Activated B cell treated with CpG ODN at 0.5 μM for 24 hours (primary cell): Measurements from ENCODE around the gene GJC2. TPM values are rescaled to one million over a fixed set of nuclear protein-coding genes. Genes with fewer than 3 reads are reported as not detected.

Source experiments
- ATAC-seq: fragments of 200-7000 bp; cut with Tn5 transposase; one replicate; pipeline ENCODE4 v1.10.0; 2021; ENCODE audit warnings: low read depth, mild to moderate bottlenecking, moderate library complexity
- CTCF ChIA-PET: fragments of 350-600 bp; sonication (Branson Sonifier 250); formaldehyde crosslinking; loops from one replicate; lab custom pipeline; 2021; ENCODE audit warnings: antibody characterized with exemption; lab: Charles Lee
- POLR2A ChIA-PET: fragments of 350-600 bp; sonication (Branson Sonifier 250); formaldehyde crosslinking; loops from one replicate; lab custom pipeline; 2021; ENCODE audit warnings: antibody characterized with exemption; lab: Charles Lee
- DNase-seq: peaks from one replicate; pipeline ENCODE4 v3.0.0; 2022
- H3K27ac Mint-ChIP-seq: one replicate; pipeline ENCODE4 v1.8.0; 2020; ENCODE audit warnings: mixed read lengths
- H3K27me3 Mint-ChIP-seq: one replicate; pipeline ENCODE4 v1.8.0; 2021; ENCODE audit warnings: mixed read lengths
- H3K36me3 Mint-ChIP-seq: one replicate; pipeline ENCODE4 v1.8.0; 2021; ENCODE audit warnings: low read depth, mixed read lengths
- H3K4me1 Mint-ChIP-seq: one replicate; pipeline ENCODE4 v1.8.0; 2021; ENCODE audit warnings: mixed read lengths
- H3K4me3 Mint-ChIP-seq: one replicate; pipeline ENCODE4 v1.8.0; 2020; ENCODE audit warnings: mild to moderate bottlenecking, mixed read lengths
- H3K9me3 Mint-ChIP-seq: one replicate; pipeline ENCODE4 v1.8.0; 2020; ENCODE audit warnings: mixed read lengths
- CTCF ChIP-seq: fragments of 200-600 bp; IDR thresholded peaks from one replicate; pipeline ENCODE4 v1.8.0; 2022; ENCODE audit warnings: antibody characterized with exemption, mild to moderate bottlenecking
- intact Hi-C: fragments of 100-400 bp; cut with micrococcal nuclease; formaldehyde crosslinking; loops from one replicate; pipeline ENCODE4 v1.15.1; 2024
- total RNA-seq: library from RNA; stranded (reverse); gene quantifications from 2 replicates; pipeline ENCODE4 v1.2.3, GENCODE V29; 2022

GJC2 gene
- total RNA-seq, 1 donor from 2014 or later, result 0.35 TPM

DNA sequence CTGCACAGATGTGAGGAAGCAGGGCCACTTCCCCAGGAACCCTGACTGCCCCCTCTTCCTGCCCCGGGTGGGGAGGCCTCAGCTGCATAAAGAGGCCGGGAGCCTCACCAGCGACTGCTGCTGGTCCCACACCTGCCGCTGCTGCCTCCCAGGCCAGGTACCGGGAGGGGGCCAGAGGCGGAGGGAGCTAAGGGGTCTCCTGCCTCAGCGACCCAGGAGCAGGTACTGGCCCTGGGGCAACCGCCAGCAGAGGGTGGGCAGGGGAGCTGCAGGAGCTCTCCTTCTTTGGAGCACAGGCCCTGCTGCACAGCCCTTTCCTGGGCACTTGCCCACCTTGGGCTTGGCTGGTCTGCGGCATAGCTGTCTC lies 6.8 kb downstream of the GJC2 start:
- no peak for ATAC-seq
- H3K27me3 Mint-ChIP-seq, result no peaks in the 10 kb centered on the region
- DNase-seq, result no peak
- no peak overlapping the region for H3K4me3 Mint-ChIP-seq
- ChIA-PET CTCF (no interaction called here), POLR2A (no interaction called here)
- intact Hi-C loops, result no loop called here
- no peaks in the 10 kb centered on the region for H3K36me3 Mint-ChIP-seq
- no peaks in the 10 kb centered on the region for H3K9me3 Mint-ChIP-seq
- no peak overlapping the region for H3K27ac Mint-ChIP-seq
- H3K4me1 Mint-ChIP-seq, result peaks cover 2% of the 10 kb centered on the region
- no peak for TF ChIP-seq CTCF

DNA sequence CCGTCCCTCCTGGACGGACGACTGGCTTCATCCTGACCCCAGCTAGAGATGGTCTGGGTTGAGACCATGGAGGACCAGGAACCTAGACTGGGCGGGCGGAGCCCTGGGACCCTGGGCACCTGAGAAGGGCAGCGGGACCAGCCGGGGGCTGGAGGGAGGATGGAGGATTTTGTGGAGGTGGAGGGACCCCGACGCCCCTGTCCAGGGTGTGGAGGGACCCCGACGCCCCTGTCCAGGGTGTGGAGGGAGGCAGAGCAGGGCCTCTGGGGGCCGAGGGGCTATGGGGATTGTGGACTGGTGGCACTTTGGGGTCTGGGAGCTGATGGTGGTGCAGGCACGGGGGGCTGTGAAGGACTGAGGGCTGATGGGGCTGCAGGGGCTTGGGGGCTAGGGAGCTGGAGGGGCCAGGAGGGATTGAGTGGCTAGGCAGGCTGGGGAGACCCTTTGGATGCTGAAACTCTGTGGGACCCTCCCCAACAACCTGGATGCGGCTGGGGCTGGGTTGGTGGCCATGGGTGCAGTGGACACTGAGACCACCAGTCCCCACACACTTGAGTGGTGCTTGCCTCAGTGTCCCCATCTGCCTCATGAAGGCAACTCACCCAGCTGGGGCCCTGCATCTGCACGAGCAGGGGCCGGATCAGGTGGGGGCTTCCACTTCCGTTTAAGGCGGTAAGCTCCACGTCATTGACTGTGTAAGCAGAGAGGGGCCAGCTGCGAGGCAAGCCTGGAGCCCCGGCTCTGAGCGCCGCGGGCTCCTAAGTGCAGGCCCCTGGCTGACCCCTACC lies 7.4 kb downstream of the GJC2 start:
- ChIA-PET CTCF (no interaction called here), POLR2A (interaction anchor here (1.0 kb wide), 1 partner anchor 17 kb away, joined by 3 read pairs; the partner anchor contains the start of gene GUK1)
- intact Hi-C loops, result no loop called here
- H3K4me3 Mint-ChIP-seq, result no peak overlapping the region
- no peak overlapping the region for H3K27ac Mint-ChIP-seq
- H3K9me3 Mint-ChIP-seq, result no peaks in the 10 kb centered on the region
- DNase-seq, result no peak
- no peak for ATAC-seq
- no peak for TF ChIP-seq CTCF
- H3K36me3 Mint-ChIP-seq, result no peaks in the 10 kb centered on the region
- peaks cover 2% of the 10 kb centered on the region for H3K4me1 Mint-ChIP-seq
- no peaks in the 10 kb centered on the region for H3K27me3 Mint-ChIP-seq

DNA sequence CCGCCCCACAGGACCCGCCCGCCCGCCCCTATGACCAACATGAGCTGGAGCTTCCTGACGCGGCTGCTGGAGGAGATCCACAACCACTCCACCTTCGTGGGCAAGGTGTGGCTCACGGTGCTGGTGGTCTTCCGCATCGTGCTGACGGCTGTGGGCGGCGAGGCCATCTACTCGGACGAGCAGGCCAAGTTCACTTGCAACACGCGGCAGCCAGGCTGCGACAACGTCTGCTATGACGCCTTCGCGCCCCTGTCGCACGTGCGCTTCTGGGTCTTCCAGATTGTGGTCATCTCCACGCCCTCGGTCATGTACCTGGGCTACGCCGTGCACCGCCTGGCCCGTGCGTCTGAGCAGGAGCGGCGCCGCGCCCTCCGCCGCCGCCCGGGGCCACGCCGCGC lies 8.0 kb downstream of the GJC2 start:
- Mint-ChIP-seq H3K4me3 (no peak overlapping the region), H3K9me3 (no peaks in the 10 kb centered on the region), H3K36me3 (no peaks in the 10 kb centered on the region), H3K27me3 (no peaks in the 10 kb centered on the region), H3K27ac (no peak overlapping the region), H3K4me1 (peaks cover 2% of the 10 kb centered on the region)
- ATAC-seq (no peak), DNase-seq (no peak)
- intact Hi-C loops, result no loop called here
- TF ChIP-seq CTCF, result no peak
- CTCF ChIA-PET, result no interaction called here
- POLR2A ChIA-PET, result interaction anchor here (1.0 kb wide), 1 partner anchor 17 kb away, joined by 3 read pairs; the partner anchor contains the start of gene GUK1

- H3K9me3 Mint-ChIP-seq, result no peaks in the 10 kb centered on the region
- ATAC-seq, result no peak
- no peak overlapping the region for H3K4me3 Mint-ChIP-seq
- peaks cover 2% of the 10 kb centered on the region for H3K4me1 Mint-ChIP-seq
- intact Hi-C loops, result no loop called here
- ChIA-PET POLR2A (interaction anchor here (0.6 to 1.1 kb wide), 2 partner anchors 18 to 21 kb away, joined by 4 to 8 read pairs; partner anchors contain the start of gene GUK1), CTCF (no interaction called here)
- TF ChIP-seq CTCF, result no peak
- H3K27me3 Mint-ChIP-seq, result no peaks in the 10 kb centered on the region
- H3K36me3 Mint-ChIP-seq, result no peaks in the 10 kb centered on the region
- no peak overlapping the region for H3K27ac Mint-ChIP-seq
- DNase-seq, result no peak
These were observed 8.6 kb downstream of the GJC2 start for GRCh38 chr1:228158151-228159007.
